HG02938 (cell line): ENCODE measurements around the gene THAP11.

Experiments used
- ATAC-seq: cut with Tn5 transposase; IDR thresholded peaks from one replicate; pipeline ENCODE4 v1.9.1; 2021; ENCODE audit warnings: mild to moderate bottlenecking, moderate library complexity; ENCODE audit not compliant: unreplicated experiment

The THAP11 gene

GRCh38 chr16:67841816-67842508 lies at the start of gene THAP11:
Gene THAP11, plus strand, starts transcription at chr16:67842320. Its CDS starts 235 bp downstream, at chr16:67842555.
- peak; percentile 36 for ATAC-seq

DNA sequence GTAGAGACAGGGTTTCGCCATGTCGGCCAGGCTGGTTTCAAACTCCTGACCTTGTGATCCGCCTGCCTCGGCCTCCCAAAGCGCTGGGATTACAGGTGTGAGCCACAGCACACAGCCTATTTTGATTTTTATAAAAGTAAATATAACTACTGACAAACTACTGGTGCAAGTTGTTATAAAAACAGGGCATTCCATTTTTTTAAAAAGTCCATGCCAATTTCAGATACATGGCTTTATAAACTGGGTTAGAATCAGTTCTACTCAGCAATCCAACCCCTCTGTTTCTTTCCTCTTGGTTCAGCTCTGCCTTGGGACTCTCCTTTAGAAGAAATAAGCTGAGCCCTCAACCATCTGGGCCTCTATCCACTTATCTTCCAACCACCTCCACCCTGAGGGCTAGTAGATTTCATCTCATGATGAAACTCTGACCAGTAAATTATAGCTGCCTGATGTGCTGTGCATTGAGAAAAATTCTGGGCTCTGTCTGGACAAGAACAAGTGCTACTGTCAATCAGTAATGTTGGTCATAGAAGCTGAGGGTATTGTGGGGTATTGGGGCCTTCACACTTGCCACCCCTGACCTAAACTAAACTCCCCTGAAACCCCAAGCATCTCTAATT lies 45.9 kb upstream of the THAP11 start:
- no peak for ATAC-seq

DNA sequence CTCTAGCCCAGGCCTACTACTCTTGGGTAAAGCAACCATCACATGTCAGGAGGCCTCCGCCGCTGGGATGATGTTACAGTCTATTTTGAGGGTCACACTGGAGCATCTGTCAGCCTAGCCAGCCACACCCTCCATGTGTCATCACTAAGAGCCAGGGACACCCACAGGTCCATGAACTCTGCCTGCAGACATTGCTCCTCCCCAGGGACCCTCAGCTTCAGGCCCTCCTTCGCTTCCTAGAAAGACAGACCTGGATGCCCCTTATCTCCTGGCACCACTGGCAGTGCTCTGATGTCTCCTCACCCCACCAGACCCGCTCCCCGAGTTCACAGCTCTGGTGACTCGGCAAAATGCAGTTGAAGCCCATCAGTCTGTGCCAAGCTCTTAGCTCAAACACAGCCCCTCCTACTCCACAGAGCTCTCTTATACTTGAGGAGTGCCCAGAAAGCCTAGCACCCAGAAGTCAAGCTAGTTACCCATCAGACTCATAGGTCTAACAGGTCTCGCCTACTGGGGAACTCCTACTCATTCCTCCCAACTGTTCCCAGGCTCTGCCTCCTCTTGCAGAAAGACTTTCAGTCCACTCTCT lies 41.7 kb upstream of the THAP11 start:
- ATAC-seq: no peak

- no peak for ATAC-seq
These were observed 40.9 kb upstream of the THAP11 start for GRCh38 chr16:67801241-67801640.

DNA sequence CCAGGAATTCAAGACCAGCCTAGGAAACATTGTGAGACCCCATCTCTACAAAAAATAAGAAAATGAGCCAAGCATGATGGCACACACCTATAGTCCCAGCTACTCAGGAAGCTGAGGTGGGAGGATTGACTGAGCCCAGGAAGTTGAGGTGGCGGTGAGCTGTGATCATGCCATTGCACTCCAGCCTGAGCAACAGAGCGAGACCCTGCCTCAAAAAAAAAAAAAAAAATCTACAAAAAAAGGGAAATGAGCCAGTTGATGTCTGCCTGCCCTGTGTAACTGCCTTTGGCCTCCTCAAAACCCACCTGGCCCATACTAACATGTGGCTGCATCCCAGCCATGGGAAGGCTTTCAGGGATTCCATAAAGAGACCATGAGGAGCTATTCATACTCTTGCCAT lies 40.2 kb upstream of the THAP11 start:
- no peak for ATAC-seq

- ATAC-seq: no peak
These were observed 38.2 kb upstream of the THAP11 start for GRCh38 chr16:67803894-67804293.

DNA sequence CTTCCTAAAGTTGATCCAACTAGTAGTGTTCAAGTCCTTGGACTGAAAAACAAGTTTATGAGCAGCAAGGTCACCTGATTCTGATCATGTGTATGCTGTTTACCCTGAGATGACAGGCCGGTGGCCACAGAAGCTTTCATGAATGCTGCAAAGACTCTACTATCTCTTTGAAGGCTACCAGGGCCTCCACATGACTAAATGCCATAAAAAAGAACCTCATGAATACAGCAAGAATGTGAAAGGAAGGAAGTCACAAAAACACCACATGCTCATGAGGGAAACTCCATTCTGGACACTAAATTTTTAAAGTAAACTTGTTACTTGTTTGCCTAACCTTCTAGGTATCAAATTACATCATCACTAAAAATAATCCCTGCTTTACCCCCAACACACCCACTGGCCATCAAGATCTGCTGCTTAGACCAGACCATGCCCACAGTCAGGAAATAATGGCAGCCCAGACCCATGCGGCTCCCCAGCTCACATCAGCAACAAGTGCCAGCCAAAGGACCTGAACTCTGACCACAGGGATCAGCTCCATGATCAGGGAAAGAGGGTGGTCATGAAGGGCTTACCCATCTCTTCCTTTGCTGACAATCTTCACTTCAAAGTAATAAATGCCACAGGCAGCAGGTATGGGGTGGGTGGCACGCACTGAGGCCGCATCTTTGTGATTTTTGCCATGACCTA lies 37.1 kb upstream of the THAP11 start:
- no peak for ATAC-seq

- ATAC-seq: peak; percentile 5
These were observed 36.2 kb upstream of the THAP11 start for GRCh38 chr16:67805718-67806427.

DNA sequence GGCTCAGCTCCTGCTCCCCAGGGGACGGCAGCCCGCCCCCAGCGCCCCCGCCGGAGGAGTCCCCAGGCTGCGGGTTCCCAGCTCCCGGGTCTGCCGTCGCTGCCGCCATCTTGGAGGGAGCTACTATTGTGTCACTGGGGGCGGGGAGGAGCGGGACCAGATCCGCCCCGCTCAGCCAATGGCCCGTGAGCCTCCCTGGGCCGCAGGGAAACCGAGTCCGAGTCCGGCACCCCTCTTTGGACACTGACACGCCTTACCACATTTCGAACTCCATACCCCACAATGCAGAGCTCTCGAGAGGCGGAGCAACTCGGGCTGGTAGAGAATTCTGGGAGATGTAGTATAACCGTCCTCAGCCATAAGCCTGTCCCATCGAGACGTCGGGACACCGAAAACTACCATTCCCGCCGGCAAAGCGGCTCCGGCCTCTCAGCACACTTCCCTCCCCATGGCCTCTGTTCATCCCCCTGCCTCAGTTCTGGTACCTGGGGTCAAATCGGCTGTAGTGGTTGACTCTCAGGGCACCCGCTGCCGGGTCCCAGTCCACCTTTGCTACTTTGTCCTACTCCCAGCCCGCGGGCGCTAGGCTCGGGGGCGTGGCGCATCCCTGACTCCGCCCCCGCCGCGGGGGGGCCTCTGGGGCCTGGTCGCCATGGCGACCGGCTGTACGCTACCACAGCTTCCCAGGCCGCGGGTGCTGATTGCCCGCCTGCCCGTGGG lies 35.5 kb upstream of the THAP11 start, which contains the start of the genes RANBP10 and TSNAXIP1:
RANBP10 (minus strand) TSS at position 133 of the 720 bp plus-strand sequence; CDS start at position 109, 24 bp downstream.
TSNAXIP1 (plus strand) TSS at position 462 of the 720 bp plus-strand sequence. CDS start 261 bp downstream, outside the sequence.
- peak; percentile 93 for ATAC-seq

DNA sequence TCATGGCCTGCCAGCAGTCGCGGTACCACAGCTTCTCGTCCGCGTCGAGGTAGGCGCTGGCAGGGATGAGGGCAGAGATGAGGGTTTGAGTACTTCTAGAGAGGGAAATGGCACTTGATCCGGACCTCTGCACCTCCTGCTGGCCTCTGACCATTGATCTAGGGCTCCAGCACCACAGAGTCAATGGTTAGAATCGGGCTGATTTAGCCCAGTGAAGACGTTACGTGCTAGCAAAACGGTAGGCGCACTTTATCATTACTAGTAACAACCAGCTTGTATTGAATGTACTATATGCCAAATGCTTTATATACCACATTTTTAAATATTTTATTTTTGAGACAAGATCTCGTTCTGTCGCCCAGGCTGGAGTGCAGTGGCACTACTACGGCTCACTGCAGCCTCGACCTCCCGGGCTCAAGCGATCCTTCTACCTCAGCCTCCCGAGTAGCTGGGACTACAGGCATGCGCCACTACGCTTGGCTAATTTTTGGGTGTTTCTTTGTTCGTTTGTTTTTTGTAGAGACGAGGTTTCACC lies 34.9 kb upstream of the THAP11 start:
- peak; percentile 3 for ATAC-seq

GRCh38 chr16:67811899-67812298 lies 30.2 kb upstream of the THAP11 start:
- no peak for ATAC-seq

DNA sequence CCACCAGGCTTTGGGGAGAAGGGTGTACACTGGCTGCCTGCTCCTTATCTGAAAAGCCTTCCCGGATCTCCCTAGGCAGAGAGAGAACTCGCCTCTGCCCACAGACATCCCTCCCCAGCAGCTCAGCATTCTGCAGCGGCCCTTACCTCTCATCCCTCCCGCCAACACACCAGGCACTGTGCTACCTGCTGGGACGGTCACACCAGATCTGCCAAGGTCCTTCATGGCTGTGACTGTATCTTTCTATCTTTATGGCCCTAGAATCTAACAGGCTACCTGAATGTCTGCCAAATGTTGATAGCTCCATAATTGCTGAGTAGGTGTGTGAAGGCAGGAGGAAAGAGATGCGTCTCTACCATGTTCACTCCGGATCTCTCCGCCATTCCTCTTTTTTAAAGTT lies 27.6 kb upstream of the THAP11 start:
- ATAC-seq: no peak

- ATAC-seq: no peak
These were observed 21.4 kb upstream of the THAP11 start for GRCh38 chr16:67820608-67821259.

DNA sequence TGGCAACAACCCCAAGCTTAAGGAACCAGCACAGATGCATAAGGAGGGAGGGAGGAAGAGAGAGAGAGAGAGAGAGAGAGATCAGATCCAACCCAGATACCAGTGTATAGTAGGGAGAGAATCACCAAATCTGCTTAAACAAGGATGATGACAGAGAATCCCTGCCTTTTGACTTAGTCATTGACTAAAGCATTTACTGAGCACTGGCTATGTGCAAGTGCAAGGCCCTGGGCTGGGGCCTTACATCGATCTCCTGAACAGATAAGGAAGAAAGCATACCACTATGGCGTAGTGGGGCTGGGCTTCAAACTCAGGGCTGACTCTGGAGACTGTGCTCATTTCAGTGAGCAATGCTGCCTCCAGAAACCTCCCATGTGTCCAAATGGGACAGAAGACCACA lies 19.6 kb upstream of the THAP11 start:
- ATAC-seq: no peak

DNA sequence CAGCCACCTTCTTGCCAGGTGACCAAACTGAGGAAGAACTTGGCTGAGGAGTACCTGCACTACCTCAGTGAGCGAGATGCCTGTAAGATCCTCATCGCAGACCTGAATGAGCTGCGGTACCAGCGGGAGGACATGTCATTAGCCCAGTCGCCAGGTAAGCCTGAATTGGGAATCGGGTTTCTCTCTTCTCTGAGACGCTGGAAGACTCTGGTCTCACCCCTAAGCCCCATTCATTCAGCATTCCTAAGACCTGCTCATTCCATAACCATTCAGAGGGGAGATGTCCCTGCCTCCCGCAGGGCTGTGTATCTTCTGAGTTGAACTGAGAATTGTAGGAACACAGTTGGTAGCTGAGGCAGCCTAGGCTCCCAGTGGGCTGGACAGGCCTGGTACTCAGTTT lies 17.0 kb upstream of the THAP11 start:
- ATAC-seq: no peak

GRCh38 chr16:67825906-67826305 lies 16.2 kb upstream of the THAP11 start:
- ATAC-seq: no peak

DNA sequence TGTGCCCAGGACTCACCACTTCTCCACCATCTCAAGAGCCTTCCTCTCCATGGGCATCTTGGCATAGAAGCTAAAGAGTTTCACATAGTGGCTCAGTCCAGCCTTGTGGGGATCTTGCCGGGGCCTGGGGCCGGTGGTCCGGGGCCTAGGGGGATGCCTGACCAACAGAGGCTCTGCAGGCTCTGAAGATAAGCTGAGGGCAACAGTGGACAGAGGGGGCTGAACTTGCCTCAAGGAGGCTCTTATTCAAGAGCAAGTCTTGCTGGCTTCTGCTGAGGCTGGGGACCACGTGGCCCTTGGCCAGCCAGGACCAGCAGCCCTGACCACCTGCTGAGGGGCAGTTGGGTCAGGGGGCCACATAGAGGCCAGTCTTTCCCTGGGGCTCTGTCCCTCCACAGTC lies 13.5 kb upstream of the THAP11 start:
- no peak for ATAC-seq

DNA sequence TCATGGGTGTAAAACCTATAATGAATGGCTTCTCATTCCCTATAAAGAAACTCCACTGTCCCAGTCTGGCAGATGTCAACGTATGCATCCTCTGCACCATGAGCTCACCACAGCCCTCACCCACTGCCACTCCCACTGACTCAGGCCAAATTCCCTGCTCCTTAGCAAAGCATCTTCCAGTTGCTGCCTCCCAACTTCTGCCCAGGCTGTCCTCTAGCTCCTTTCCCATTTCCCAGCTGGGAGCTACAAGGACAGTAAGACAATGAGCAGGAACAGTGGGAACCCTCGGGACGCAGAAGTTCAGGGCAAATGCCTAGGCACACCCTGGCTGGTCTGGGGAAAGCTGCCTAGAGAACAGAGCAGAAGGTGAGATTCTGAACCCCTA lies 9.1 kb upstream of the THAP11 start:
- ATAC-seq: no peak

DNA sequence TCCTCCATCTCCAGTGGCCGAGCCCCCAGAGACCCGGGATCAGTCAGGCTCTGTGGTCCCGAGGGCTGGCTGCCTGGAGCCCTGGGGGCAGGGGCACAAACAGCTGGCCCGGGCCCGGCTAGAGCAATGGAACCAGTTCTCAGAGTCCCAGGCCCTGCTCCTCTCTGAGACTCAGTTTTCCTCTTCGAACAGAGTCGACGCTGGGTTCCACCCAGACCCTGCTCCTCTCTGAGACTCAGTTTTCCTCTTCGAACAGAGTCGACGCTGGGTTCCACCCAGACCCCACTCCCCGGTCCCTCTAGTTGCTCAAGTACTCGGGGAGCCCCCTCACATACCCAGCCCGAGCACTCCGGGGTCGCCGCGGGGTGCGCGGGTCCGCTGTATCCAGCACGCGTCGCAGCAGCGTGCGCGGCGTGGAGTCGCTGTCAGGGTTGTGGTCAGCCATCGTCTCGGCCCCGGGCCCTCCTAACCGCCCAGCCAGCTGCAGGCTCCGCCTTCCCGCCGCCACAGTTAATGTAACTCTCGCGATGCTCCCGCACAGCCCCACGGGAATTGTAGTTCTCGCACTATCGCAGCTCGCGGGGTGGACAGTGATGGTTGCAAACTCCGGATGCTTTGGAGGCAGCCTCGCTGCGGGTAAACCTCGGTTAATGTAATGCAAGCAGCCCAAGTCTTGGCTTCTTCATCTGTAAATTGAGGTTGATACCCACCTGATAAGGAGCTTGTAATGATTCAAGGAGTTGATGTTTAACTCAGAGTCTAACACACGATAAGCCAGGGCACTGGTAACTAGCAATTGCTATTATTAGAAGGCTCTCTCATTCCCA lies 8.5 kb upstream of the THAP11 start:
- ATAC-seq: peak; percentile 97
